OCI-LY7 (cell line): ENCODE data around the gene LPIN3. TPM values are rescaled to one million over a fixed set of nuclear protein-coding genes. Genes with fewer than 3 reads are reported as not detected.
A peak's percentile ranks its signal among the peaks of the same experiment; 100 is the strongest.

ENCODE experiments used
- BruUV-seq: library from RNA; stranded (reverse); fragments of 400-500 nt; replicated peaks from 2 replicates; lab custom pipeline; 2021; lab: Mats Ljungman, UMichigan
- CTCF ChIA-PET: fragments of 300-600 bp; sonication (Branson Sonifier 250); formaldehyde crosslinking; loops from one replicate; lab custom pipeline; 2022; ENCODE audit warnings: antibody characterized with exemption; ENCODE audit not compliant: unreplicated experiment; lab: Charles Lee
- POLR2A ChIA-PET: fragments of 300-600 bp; sonication (Branson Sonifier 250); formaldehyde crosslinking; loops from one replicate; lab custom pipeline; 2022; ENCODE audit warnings: antibody characterized with exemption; lab: Charles Lee
- DNase-seq: peaks from one replicate; pipeline ENCODE4 v3.0.0-alpha.2; 2015; ENCODE audit warnings: low spot score
- H2AFZ ChIP-seq: fragments of 200-600 bp; sonication (generic), shearing (Covaris generic); 2 replicates; pipeline ENCODE4 v1.6.1; 2014; ENCODE audit warnings: mild to moderate bottlenecking, antibody characterized with exemption, low read length, moderate library complexity
- H3K27ac ChIP-seq: fragments of 200-600 bp; sonication (generic); 2 replicates; pipeline ENCODE4 v1.5.1; 2014; ENCODE audit warnings: mixed run types, low read depth, mild to moderate bottlenecking, moderate library complexity, low read length, inconsistent platforms; ENCODE audit not compliant: poor library complexity, severe bottlenecking
- H3K36me3 ChIP-seq: fragments of 200-600 bp; sonication (generic); 2 replicates; pipeline ENCODE4 v1.6.1; 2014; ENCODE audit warnings: mild to moderate bottlenecking, antibody characterized with exemption, low read length, moderate library complexity, mixed read lengths; ENCODE audit not compliant: insufficient read depth
- H3K4me1 ChIP-seq: fragments of 200-600 bp; sonication (generic); 2 replicates; pipeline ENCODE4 v1.5.1; 2014; ENCODE audit warnings: mild to moderate bottlenecking, low read length; ENCODE audit not compliant: insufficient read depth, poor library complexity, severe bottlenecking
- H3K4me2 ChIP-seq: fragments of 200-600 bp; sonication (generic); 2 replicates; pipeline ENCODE4 v1.6.1; 2014; ENCODE audit warnings: mild to moderate bottlenecking, low read length
- H3K4me3 ChIP-seq: fragments of 200-600 bp; sonication (generic); 2 replicates; pipeline ENCODE4 v1.5.1; 2014; ENCODE audit warnings: mild to moderate bottlenecking, low read depth, low read length; ENCODE audit not compliant: poor library complexity, severe bottlenecking
- H3K79me2 ChIP-seq: fragments of 200-600 bp; sonication (generic); 2 replicates; pipeline ENCODE4 v1.6.1; 2016; ENCODE audit warnings: low read depth, mild to moderate bottlenecking, low read length, moderate library complexity, mixed read lengths; ENCODE audit not compliant: insufficient read depth
- H3K9me2 ChIP-seq: fragments of 200-600 bp; sonication (generic); 2 replicates; pipeline ENCODE4 v1.6.1; 2016; ENCODE audit warnings: mild to moderate bottlenecking, low read length, mixed read lengths; ENCODE audit not compliant: insufficient read depth
- H3K9me3 ChIP-seq: fragments of 200-600 bp; sonication (generic); 2 replicates; pipeline ENCODE4 v1.6.1; 2014; ENCODE audit warnings: mild to moderate bottlenecking, mixed run types, low read length, mixed read lengths
- H4K20me1 ChIP-seq: fragments of 200-600 bp; sonication (generic); 2 replicates; pipeline ENCODE4 v1.6.1; 2014; ENCODE audit warnings: mild to moderate bottlenecking, antibody characterized with exemption, low read length, moderate library complexity, mixed read lengths; ENCODE audit not compliant: insufficient read depth
- CTCF ChIP-seq: fragments of 200-600 bp; sonication (generic); conservative IDR thresholded peaks from 2 replicates; pipeline ENCODE4 v1.5.1; 2014; ENCODE audit warnings: mild to moderate bottlenecking, antibody characterized with exemption, low read length, moderate library complexity, mixed read lengths
- EZH2phosphoT487 ChIP-seq: fragments of 200-600 bp; sonication (generic); IDR thresholded peaks from 2 replicates; pipeline ENCODE4 v1.6.1; 2018; ENCODE audit warnings: low read depth, borderline replicate concordance, mild to moderate bottlenecking, mixed run types, antibody characterized with exemption, low read length, moderate library complexity, mixed read lengths
- intact Hi-C: fragments of 100-400 bp; cut with micrococcal nuclease; formaldehyde crosslinking; loops from one replicate; pipeline ENCODE4 v1.10.0; 2022; ENCODE audit not compliant: unreplicated experiment
- total RNA-seq, 2 experiments: library from RNA; depleted of rRNA in 1 of 2; stranded (reverse); fragments of >200 nt in 1 of 2; shearing (Covaris generic) in 1 of 2; gene quantifications; 2 replicates each; pipeline ENCODE4 v1.2.3, GENCODE V29; 2014 to 2022

The LPIN3 gene
- total RNA-seq, 2 experiments from 2014 or later, result 0.19 to 2.1 TPM

- Histone ChIP-seq H3K79me2 (peaks cover 14% of the 10 kb centered on the region; the same call in 1 of the 2 replicates), H3K4me1 (peaks cover 20% of the 10 kb centered on the region), H3K4me2 (peak overlapping the region; percentile 77), H3K9me2 (no peaks in the 10 kb centered on the region), H3K27ac (no peak overlapping the region), H3K36me3 (no peaks in the 10 kb centered on the region), H3K4me3 (peak overlapping the region; percentile 66), H4K20me1 (no peaks in the 10 kb centered on the region), H3K9me3 (no peaks in the 10 kb centered on the region), H2AFZ (peak overlapping the region; percentile 94)
- CTCF ChIA-PET, result no interaction called here
- POLR2A ChIA-PET, result interaction anchor here (0.7 to 1.4 kb wide), 3 partner anchors 11 to 477 kb away, joined by 3 to 5 read pairs (median 3); no protein-coding TSS in a partner anchor
- intact Hi-C loops, result loop anchor here (1.0 kb wide), 1 partner anchor 183 kb away; no protein-coding TSS in a partner anchor
- BruUV-seq, result TSS peak; percentile 83
- TF ChIP-seq EZH2phosphoT487, result no peak
- TF ChIP-seq CTCF, result no peak
- no peak for DNase-seq
Measured at GRCh38 chr20:41318271-41318649, 22.4 kb upstream of the LPIN3 start.

GRCh38 chr20:41320441-41320840 lies 20.2 kb upstream of the LPIN3 start:
- Histone ChIP-seq H4K20me1 (no peaks in the 10 kb centered on the region), H3K4me3 (no peak overlapping the region), H3K9me2 (no peaks in the 10 kb centered on the region), H2AFZ (no peak overlapping the region), H3K4me1 (peaks cover 20% of the 10 kb centered on the region), H3K27ac (no peak overlapping the region), H3K9me3 (no peaks in the 10 kb centered on the region), H3K4me2 (no peak overlapping the region), H3K36me3 (no peaks in the 10 kb centered on the region), H3K79me2 (peaks cover 9% of the 10 kb centered on the region; the same call in 1 of the 2 replicates)
- TF ChIP-seq EZH2phosphoT487, result no peak
- no peak for TF ChIP-seq CTCF
- intact Hi-C loops, result no loop called here
- ChIA-PET CTCF (no interaction called here), POLR2A (no interaction called here)
- DNase-seq, result no peak
- BruUV-seq, result no TSS peak

- H3K4me2 ChIP-seq, result no peak overlapping the region
- peaks cover 17% of the 10 kb centered on the region for H3K4me1 ChIP-seq
- ChIA-PET POLR2A (no interaction called here), CTCF (no interaction called here)
- H3K9me3 ChIP-seq, result no peaks in the 10 kb centered on the region
- intact Hi-C loops, result no loop called here
- H4K20me1 ChIP-seq, result no peaks in the 10 kb centered on the region
- no peak overlapping the region for H3K27ac ChIP-seq
- H2AFZ ChIP-seq, result no peak overlapping the region
- H3K79me2 ChIP-seq, result peaks cover 9% of the 10 kb centered on the region; the same call in 1 of the 2 replicates
- DNase-seq, result no peak
- H3K4me3 ChIP-seq, result no peak overlapping the region
- BruUV-seq, result no TSS peak
- TF ChIP-seq CTCF, result no peak
- TF ChIP-seq EZH2phosphoT487, result no peak
- no peaks in the 10 kb centered on the region for H3K36me3 ChIP-seq
- H3K9me2 ChIP-seq, result no peaks in the 10 kb centered on the region
Measured at GRCh38 chr20:41320976-41321375, 19.6 kb upstream of the LPIN3 start.
